OCI-LY7 (cell line): ENCODE measurements around the gene FUBP3. TPM values are rescaled to one million over a fixed set of nuclear protein-coding genes. Genes with fewer than 3 reads are reported as not detected.

ENCODE experiments used
- BruUV-seq: library from RNA; stranded (reverse); fragments of 400-500 nt; replicated peaks from 2 replicates; lab custom pipeline; 2021; lab: Mats Ljungman, UMichigan
- CTCF ChIA-PET: fragments of 300-600 bp; sonication (Branson Sonifier 250); formaldehyde crosslinking; loops from one replicate; lab custom pipeline; 2022; ENCODE audit warnings: antibody characterized with exemption; ENCODE audit not compliant: unreplicated experiment; lab: Charles Lee
- POLR2A ChIA-PET: fragments of 300-600 bp; sonication (Branson Sonifier 250); formaldehyde crosslinking; loops from one replicate; lab custom pipeline; 2022; ENCODE audit warnings: antibody characterized with exemption; lab: Charles Lee
- DNase-seq: peaks from one replicate; pipeline ENCODE4 v3.0.0-alpha.2; 2015; ENCODE audit warnings: low spot score
- H2AFZ ChIP-seq: fragments of 200-600 bp; sonication (generic), shearing (Covaris generic); 2 replicates; pipeline ENCODE4 v1.6.1; 2014; ENCODE audit warnings: mild to moderate bottlenecking, antibody characterized with exemption, low read length, moderate library complexity
- H3K27ac ChIP-seq: fragments of 200-600 bp; sonication (generic); 2 replicates; pipeline ENCODE4 v1.5.1; 2014; ENCODE audit warnings: mixed run types, low read depth, mild to moderate bottlenecking, moderate library complexity, low read length, inconsistent platforms; ENCODE audit not compliant: poor library complexity, severe bottlenecking
- H3K36me3 ChIP-seq: fragments of 200-600 bp; sonication (generic); 2 replicates; pipeline ENCODE4 v1.6.1; 2014; ENCODE audit warnings: mild to moderate bottlenecking, antibody characterized with exemption, low read length, moderate library complexity, mixed read lengths; ENCODE audit not compliant: insufficient read depth
- H3K4me1 ChIP-seq: fragments of 200-600 bp; sonication (generic); 2 replicates; pipeline ENCODE4 v1.5.1; 2014; ENCODE audit warnings: mild to moderate bottlenecking, low read length; ENCODE audit not compliant: insufficient read depth, poor library complexity, severe bottlenecking
- H3K4me2 ChIP-seq: fragments of 200-600 bp; sonication (generic); 2 replicates; pipeline ENCODE4 v1.6.1; 2014; ENCODE audit warnings: mild to moderate bottlenecking, low read length
- H3K4me3 ChIP-seq: fragments of 200-600 bp; sonication (generic); 2 replicates; pipeline ENCODE4 v1.5.1; 2014; ENCODE audit warnings: mild to moderate bottlenecking, low read depth, low read length; ENCODE audit not compliant: poor library complexity, severe bottlenecking
- H3K79me2 ChIP-seq: fragments of 200-600 bp; sonication (generic); 2 replicates; pipeline ENCODE4 v1.6.1; 2016; ENCODE audit warnings: low read depth, mild to moderate bottlenecking, low read length, moderate library complexity, mixed read lengths; ENCODE audit not compliant: insufficient read depth
- H3K9me2 ChIP-seq: fragments of 200-600 bp; sonication (generic); 2 replicates; pipeline ENCODE4 v1.6.1; 2016; ENCODE audit warnings: mild to moderate bottlenecking, low read length, mixed read lengths; ENCODE audit not compliant: insufficient read depth
- H3K9me3 ChIP-seq: fragments of 200-600 bp; sonication (generic); 2 replicates; pipeline ENCODE4 v1.6.1; 2014; ENCODE audit warnings: mild to moderate bottlenecking, mixed run types, low read length, mixed read lengths
- H4K20me1 ChIP-seq: fragments of 200-600 bp; sonication (generic); 2 replicates; pipeline ENCODE4 v1.6.1; 2014; ENCODE audit warnings: mild to moderate bottlenecking, antibody characterized with exemption, low read length, moderate library complexity, mixed read lengths; ENCODE audit not compliant: insufficient read depth
- CTCF ChIP-seq: fragments of 200-600 bp; sonication (generic); conservative IDR thresholded peaks from 2 replicates; pipeline ENCODE4 v1.5.1; 2014; ENCODE audit warnings: mild to moderate bottlenecking, antibody characterized with exemption, low read length, moderate library complexity, mixed read lengths
- EZH2phosphoT487 ChIP-seq: fragments of 200-600 bp; sonication (generic); IDR thresholded peaks from 2 replicates; pipeline ENCODE4 v1.6.1; 2018; ENCODE audit warnings: low read depth, borderline replicate concordance, mild to moderate bottlenecking, mixed run types, antibody characterized with exemption, low read length, moderate library complexity, mixed read lengths
- intact Hi-C: fragments of 100-400 bp; cut with micrococcal nuclease; formaldehyde crosslinking; loops from one replicate; pipeline ENCODE4 v1.10.0; 2022; ENCODE audit not compliant: unreplicated experiment
- total RNA-seq, 2 experiments: library from RNA; depleted of rRNA in 1 of 2; stranded (reverse); fragments of >200 nt in 1 of 2; shearing (Covaris generic) in 1 of 2; gene quantifications; 2 replicates each; pipeline ENCODE4 v1.2.3, GENCODE V29; 2014 to 2022

The FUBP3 gene
- total RNA-seq, 2 experiments from 2014 or later: 62.3 to 78.3 TPM

GRCh38 chr9:130542457-130543228, 36.7 kb upstream of the FUBP3 start:
- Histone ChIP-seq H3K4me2 (no peak overlapping the region), H4K20me1 (no peaks in the 10 kb centered on the region), H3K4me1 (no peaks in the 10 kb centered on the region), H3K9me3 (no peaks in the 10 kb centered on the region), H3K9me2 (no peaks in the 10 kb centered on the region), H3K27ac (no peak overlapping the region), H3K79me2 (no peaks in the 10 kb centered on the region), H3K36me3 (no peaks in the 10 kb centered on the region), H2AFZ (no peak overlapping the region), H3K4me3 (no peak overlapping the region)
- DNase-seq: no peak
- POLR2A ChIA-PET: interaction anchor here (0.6 kb wide), 1 partner anchor 296 kb away, joined by 4 read pairs; no protein-coding TSS in a partner anchor
- intact Hi-C loops: no loop called here
- TF ChIP-seq EZH2phosphoT487: no peak
- no peak for TF ChIP-seq CTCF
- CTCF ChIA-PET: no interaction called here
- BruUV-seq: no TSS peak

- intact Hi-C loops: no loop called here
- H3K9me3 ChIP-seq: no peaks in the 10 kb centered on the region
- CTCF ChIA-PET: interaction anchor here (0.6 kb wide), 1 partner anchor 1476 kb away, joined by 3 read pairs; no protein-coding TSS in a partner anchor
- H3K4me1 ChIP-seq: no peaks in the 10 kb centered on the region
- no peaks in the 10 kb centered on the region for H3K79me2 ChIP-seq
- H3K4me2 ChIP-seq: no peak overlapping the region
- H3K36me3 ChIP-seq: no peaks in the 10 kb centered on the region
- no TSS peak for BruUV-seq
- H2AFZ ChIP-seq: no peak overlapping the region
- no peaks in the 10 kb centered on the region for H3K9me2 ChIP-seq
- POLR2A ChIA-PET: interaction anchor here (1.2 kb wide), 1 partner anchor 34 kb away, joined by 3 read pairs; no protein-coding TSS in a partner anchor
- no peak overlapping the region for H3K27ac ChIP-seq
- H4K20me1 ChIP-seq: no peaks in the 10 kb centered on the region
- TF ChIP-seq EZH2phosphoT487 (no peak), CTCF (no peak)
- no peak for DNase-seq
- no peak overlapping the region for H3K4me3 ChIP-seq
These were observed 36.0 kb upstream of the FUBP3 start for GRCh38 chr9:130543368-130543767.

- Histone ChIP-seq H3K79me2 (no peaks in the 10 kb centered on the region), H3K4me3 (no peak overlapping the region), H2AFZ (no peak overlapping the region), H3K9me3 (no peaks in the 10 kb centered on the region), H3K4me1 (no peaks in the 10 kb centered on the region), H3K36me3 (no peaks in the 10 kb centered on the region), H3K9me2 (no peaks in the 10 kb centered on the region), H4K20me1 (no peaks in the 10 kb centered on the region), H3K4me2 (no peak overlapping the region), H3K27ac (no peak overlapping the region)
- POLR2A ChIA-PET: interaction anchor here (1.2 kb wide), 1 partner anchor 34 kb away, joined by 3 read pairs; no protein-coding TSS in a partner anchor
- no peak for DNase-seq
- no TSS peak for BruUV-seq
- TF ChIP-seq EZH2phosphoT487 (no peak), CTCF (no peak)
- CTCF ChIA-PET: interaction anchor here (0.6 kb wide), 1 partner anchor 1475 kb away, joined by 3 read pairs; no protein-coding TSS in a partner anchor
- intact Hi-C loops: no loop called here
These were observed 35.5 kb upstream of the FUBP3 start for GRCh38 chr9:130543859-130544258.
